Measurements from ENCODE around the gene CD81. TPM values are rescaled to one million over a fixed set of nuclear protein-coding genes. Genes with fewer than 3 reads are reported as not detected.

CD81 gene
- total RNA-seq, 2 experiments from 2014 or later: 190 to 198 TPM

DNA sequence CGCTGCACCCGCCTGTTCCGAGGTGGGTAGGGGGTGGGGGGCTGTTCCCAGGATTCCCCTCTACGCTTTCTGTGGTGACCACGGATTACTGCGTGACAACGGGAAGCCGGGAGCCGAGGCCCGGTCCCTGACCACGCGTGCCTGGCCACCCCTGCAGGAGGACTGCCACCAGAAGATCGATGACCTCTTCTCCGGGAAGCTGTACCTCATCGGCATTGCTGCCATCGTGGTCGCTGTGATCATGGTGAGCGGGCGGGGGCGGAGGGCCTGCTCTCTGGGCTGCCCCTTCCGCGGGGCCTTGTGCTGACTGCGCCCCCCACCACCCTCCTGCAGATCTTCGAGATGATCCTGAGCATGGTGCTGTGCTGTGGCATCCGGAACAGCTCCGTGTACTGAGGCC lies 19.4 kb downstream of the CD81 start:
- CTCF ChIA-PET: no interaction called here
- POLR2A ChIA-PET: no interaction called here

DNA sequence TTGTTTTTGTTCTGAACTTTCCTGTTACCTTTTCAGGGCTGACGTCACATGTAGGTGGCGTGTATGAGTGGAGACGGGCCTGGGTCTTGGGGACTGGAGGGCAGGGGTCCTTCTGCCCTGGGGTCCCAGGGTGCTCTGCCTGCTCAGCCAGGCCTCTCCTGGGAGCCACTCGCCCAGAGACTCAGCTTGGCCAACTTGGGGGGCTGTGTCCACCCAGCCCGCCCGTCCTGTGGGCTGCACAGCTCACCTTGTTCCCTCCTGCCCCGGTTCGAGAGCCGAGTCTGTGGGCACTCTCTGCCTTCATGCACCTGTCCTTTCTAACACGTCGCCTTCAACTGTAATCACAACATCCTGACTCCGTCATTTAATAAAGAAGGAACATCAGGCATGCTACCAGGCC lies 19.9 kb downstream of the CD81 start:
- ChIA-PET POLR2A (no interaction called here), CTCF (no interaction called here)

DNA sequence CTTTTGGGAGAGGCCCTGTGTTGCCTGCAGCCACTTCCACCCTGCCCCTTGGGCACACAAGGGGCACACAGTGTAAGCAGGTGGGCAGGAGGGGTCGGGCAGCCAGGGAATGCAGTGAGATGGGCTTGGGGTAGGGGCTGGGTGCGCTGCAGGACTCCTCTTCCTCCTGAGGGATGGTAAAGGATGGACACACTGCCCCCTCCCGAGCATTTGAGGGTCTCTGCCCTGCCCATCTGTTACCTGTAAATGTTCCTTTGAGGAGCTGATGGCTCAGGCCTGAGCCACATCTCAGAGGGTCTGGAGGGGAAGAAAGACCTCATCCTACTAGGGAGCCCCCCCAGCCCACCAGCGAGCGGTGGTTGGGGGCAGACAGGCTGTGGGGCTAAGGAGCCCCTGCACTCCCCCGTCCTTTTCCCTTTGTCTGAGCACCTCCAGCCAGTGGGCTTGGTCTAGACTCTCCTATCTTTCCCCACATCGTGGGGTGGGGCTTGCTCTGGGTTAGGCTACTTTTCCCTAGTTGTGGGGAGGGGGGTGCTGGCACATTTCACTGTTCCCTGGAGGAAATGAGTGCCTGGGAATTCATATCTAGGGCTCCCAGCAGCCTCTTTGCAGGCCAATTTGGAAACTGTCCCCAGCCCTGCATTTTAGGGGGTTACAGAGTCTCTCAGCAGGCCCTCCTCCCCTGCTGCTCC lies 21.7 kb downstream of the CD81 start:
- CTCF ChIA-PET: interaction anchor here (2.1 to 2.4 kb wide), 2 partner anchors 12 to 94 kb away, joined by 10 to 14 read pairs; no protein-coding TSS in a partner anchor
- POLR2A ChIA-PET: interaction anchor here (0.8 to 2.1 kb wide), 4 partner anchors 11 to 22 kb away, joined by 3 to 9 read pairs (median 4); partner anchors contain the start of gene CD81

DNA sequence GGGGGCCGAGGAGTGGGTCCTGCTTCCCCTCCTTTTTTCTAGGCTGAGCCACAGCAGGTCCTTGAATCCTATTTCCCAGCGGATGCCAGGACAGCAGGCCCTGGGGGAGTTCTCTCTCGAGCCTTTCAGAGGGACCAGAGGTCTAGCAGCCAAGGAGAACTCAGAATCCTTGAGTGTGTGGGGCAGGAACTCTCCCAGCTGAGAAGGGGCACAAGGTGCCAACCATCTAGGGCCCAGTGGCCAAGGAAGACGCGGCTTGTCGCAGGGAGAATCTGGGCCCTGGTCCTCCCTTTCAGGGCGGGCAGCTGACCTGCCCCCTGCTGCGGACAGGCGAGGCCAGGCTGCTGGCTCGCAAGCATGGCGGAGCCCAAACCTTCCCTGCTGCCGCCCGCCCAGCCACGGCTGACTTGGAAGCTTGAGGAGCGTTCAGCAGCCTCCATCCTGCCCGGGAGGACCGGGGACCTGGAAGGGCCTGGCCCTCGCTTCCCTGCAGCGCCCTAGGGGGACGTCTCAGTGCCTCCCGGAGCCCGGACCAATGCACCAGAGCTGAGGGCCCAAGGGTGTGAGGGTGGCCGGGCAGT lies 22.5 kb downstream of the CD81 start:
- POLR2A ChIA-PET: interaction anchor here (1.5 to 2.1 kb wide), 2 partner anchors 12 to 23 kb away, joined by 3 to 9 read pairs; partner anchors contain the start of gene CD81
- CTCF ChIA-PET: interaction anchor here (0.7 to 3.2 kb wide), 6 partner anchors 12 to 95 kb away, joined by 3 to 22 read pairs (median 10); partner anchors contain the start of genes CD81, KCNQ1 and TRPM5

DNA sequence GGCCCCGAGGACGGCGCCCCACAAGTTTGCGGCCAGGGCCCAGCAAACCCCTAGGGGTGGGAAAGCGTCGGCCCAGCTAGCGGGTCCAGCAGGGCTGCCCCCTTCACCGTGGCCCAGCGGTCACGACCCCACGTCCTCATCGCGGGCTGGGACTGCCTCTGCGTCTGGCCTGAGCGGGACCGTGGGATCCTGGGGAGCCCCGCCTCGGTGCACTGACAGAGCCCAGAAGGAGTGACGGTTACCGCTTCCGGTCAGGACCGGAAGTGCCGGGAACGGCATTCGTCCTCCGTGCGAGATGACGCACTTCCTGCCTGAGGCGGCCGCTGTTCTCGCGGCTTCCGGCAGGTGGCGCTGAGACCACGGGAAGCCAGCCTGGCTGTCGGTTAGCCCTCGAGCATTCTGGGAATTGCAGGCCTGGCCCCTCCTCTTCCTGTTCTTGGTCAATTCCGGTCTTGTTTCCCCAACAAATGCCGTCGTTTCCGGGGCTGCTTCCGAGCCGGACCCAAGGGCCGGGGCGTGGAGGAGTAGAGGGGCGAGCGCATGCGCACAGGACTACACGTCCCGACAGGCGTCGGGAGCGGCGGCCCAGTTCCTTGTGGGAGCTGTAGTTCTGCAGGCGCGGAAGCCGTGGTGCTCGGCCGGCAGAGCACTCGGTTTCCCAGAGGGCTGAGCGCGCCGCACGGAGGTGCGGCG lies 23.1 kb downstream of the CD81 start, which contains the start of gene TSSC4:
TSSC4 (plus strand) TSS at position 682 of the 693 bp plus-strand sequence. CDS start 1,884 bp downstream, outside the sequence.
- ChIA-PET CTCF (interaction anchor here (0.7 to 3.2 kb wide), 9 partner anchors 9 to 97 kb away, joined by 3 to 22 read pairs (median 5); partner anchors contain the start of genes CD81, KCNQ1 and TRPM5), POLR2A (interaction anchor here (0.6 to 2.1 kb wide), 7 partner anchors 12 to 493 kb away, joined by 3 to 12 read pairs (median 3); partner anchors contain the start of gene CD81)

- POLR2A ChIA-PET: interaction anchor here (0.6 to 2.1 kb wide), 6 partner anchors 13 to 492 kb away, joined by 3 to 12 read pairs (median 3); partner anchors contain the start of gene CD81
- CTCF ChIA-PET: interaction anchor here (0.7 to 3.2 kb wide), 11 partner anchors 8 to 98 kb away, joined by 3 to 22 read pairs (median 5); partner anchors contain the start of genes CD81, KCNQ1 and TRPM5
Observed at GRCh38 chr11:2400762-2401435, 23.8 kb downstream of the CD81 start.

- CTCF ChIA-PET: interaction anchor here (0.7 to 3.2 kb wide), 5 partner anchors 18 to 99 kb away, joined by 3 to 22 read pairs (median 5); no protein-coding TSS in a partner anchor
- POLR2A ChIA-PET: interaction anchor here (1.7 kb wide), 1 partner anchor 24 kb away, joined by 12 read pairs; the partner anchor contains the start of gene CD81
Observed at GRCh38 chr11:2401436-2401984, 24.4 kb downstream of the CD81 start.

GRCh38 chr11:2402106-2402505 lies 25.0 kb downstream of the CD81 start:
- POLR2A ChIA-PET: interaction anchor here (1.7 kb wide), 1 partner anchor 24 kb away, joined by 12 read pairs; the partner anchor contains the start of gene CD81

DNA sequence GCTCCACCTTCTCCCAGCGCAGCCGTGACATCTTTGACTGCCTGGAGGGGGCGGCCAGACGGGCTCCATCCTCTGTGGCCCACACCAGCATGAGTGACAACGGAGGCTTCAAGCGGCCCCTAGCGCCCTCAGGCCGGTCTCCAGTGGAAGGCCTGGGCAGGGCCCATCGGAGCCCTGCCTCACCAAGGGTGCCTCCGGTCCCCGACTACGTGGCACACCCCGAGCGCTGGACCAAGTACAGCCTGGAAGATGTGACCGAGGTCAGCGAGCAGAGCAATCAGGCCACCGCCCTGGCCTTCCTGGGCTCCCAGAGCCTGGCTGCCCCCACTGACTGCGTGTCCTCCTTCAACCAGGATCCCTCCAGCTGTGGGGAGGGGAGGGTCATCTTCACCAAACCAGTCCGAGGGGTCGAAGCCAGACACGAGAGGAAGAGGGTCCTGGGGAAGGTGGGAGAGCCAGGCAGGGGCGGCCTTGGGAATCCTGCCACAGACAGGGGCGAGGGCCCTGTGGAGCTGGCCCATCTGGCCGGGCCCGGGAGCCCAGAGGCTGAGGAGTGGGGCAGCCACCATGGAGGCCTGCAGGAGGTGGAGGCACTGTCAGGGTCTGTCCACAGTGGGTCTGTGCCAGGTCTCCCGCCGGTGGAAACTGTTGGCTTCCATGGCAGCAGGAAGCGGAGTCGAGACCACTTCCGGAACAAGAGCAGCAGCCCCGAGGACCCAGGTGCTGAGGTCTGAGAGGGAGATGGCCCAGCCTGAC lies 26.0 kb downstream of the CD81 start:
- POLR2A ChIA-PET: no interaction called here

More at GRCh38 chr11:2402106-2402505, 25.0 kb downstream of the CD81 start:
- CTCF ChIA-PET: interaction anchor here (1.2 to 3.2 kb wide), 2 partner anchors 18 to 97 kb away, joined by 5 to 22 read pairs; no protein-coding TSS in a partner anchor

DNA sequence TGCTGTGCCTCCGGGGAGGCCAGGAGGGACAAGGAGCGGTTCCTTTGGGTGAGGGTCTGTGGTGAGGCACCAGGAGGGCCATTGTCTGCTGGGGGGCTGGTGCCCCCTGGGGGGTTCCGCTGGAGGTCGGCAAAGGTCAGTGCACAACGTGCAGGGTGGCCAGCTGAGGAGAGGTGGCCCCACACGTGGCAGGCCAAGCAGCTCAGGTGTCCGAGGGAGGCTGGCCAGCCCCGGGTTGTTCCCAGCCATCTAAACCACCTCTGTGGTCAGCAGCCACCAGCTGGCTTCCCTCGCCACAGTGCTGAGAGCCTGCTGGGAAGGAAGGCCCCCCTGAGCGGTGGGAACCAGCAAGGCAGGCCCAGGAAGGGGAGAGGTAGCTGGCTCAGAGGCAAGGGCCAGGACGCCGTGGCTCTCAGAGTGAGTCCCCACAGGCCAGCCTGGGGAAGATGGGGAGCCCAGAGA lies 27.7 kb downstream of the CD81 start:
- CTCF ChIA-PET: no interaction called here
- POLR2A ChIA-PET: interaction anchor here (1.1 kb wide), 1 partner anchor 100 kb away, joined by 3 read pairs; no protein-coding TSS in a partner anchor

More for the DNA sequence above, 26.0 kb downstream of the CD81 start:
- CTCF ChIA-PET: interaction anchor here (1.2 kb wide), 1 partner anchor 98 kb away, joined by 3 read pairs; no protein-coding TSS in a partner anchor

GRCh38 chr11:2406451-2406850 lies 29.3 kb downstream of the CD81 start:
- POLR2A ChIA-PET: no interaction called here
- CTCF ChIA-PET: no interaction called here

- CTCF ChIA-PET: no interaction called here
- POLR2A ChIA-PET: no interaction called here
Observed at GRCh38 chr11:2406878-2407410, 29.8 kb downstream of the CD81 start.

DNA sequence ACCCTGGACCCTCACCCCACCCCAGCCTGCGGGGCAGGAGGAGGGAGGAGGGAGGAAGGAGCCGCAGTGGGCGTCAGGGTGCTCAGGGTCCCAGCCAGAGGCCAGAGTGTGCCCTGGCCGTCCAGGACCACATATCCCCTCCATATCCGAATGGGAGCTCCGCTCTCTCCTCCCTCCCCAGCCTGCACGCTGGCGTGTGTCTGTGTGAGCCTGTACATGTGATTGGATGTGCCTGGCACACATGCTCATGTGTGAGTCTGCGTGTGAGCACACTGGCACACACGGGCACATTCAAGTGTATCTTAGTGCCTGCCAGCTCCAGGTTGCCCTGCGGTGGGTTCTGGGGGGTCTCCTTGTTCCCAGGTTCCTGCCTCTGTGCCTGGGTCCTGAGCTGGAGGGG lies 31.6 kb downstream of the CD81 start:
- ChIA-PET POLR2A (no interaction called here), CTCF (interaction anchor here (1.2 kb wide), 1 partner anchor 8 kb away, joined by 4 read pairs; the partner anchor contains the start of gene TSSC4)

DNA sequence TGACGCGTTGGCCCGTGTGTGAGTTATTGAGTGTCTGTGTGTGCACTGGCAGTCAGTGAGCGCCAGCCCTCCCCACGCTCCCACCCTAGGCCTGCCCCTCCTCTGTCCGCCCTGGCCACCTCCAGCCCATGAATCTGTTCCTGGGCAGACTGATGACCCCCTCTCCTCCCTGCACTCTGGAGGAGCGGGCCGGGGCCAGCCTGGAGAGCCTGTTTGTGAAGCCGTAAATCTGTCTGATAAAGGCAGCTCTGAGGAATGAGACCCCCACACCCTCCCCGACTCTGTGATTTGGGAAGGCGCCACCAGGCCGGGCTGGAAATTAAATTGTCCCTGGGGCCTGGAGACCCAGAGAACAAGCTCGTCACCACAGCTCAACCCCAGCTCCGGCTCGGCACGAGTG lies 32.0 kb downstream of the CD81 start:
- CTCF ChIA-PET: interaction anchor here (1.2 kb wide), 2 partner anchors 8 to 104 kb away, joined by 3 to 4 read pairs; partner anchors contain the start of gene TSSC4

DNA sequence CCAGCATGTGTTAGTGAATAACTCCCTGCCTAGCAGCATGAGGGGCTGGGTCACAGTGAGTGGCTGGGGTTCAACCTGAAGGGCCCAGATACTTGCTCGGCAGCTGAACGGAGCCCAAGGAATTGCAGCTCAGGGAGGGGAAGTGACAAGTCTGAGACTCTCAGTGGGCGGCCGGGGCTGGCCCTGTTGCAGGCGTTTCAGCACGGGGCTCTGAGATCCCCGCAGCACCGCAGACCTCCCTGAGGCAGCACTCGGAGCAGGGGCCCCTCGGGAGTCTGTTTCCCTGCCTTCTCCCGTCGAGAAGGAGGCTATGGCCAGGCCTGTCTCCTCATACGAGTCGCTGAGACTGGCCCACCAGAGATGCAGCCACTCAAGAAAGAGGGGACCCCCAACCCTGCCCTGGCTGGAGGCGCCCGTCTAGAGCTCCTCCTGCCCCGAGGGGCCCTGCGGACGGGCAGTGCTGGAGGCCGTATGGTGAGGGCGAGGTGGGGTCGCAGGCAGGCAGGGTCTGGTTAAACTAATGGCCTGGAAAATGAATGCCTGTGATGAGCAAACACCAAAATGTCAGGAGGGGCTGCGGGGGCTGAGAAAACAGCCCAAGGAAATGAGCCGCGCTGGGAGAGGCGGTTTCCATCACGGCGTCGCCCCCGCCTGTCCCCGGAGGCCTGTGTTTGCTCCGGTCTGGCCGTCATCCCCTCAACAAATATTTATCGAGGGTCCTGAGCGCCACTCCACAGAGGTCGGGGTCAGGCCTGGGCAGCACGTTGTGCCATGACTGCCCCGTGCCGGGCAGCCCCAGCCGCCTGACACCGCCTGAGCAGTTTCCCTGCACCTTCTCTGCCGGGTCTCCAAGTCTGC lies 32.7 kb downstream of the CD81 start:
- ChIA-PET POLR2A (no interaction called here), CTCF (interaction anchor here (1.2 kb wide), 1 partner anchor 105 kb away, joined by 3 read pairs; no protein-coding TSS in a partner anchor)

More for the DNA sequence above, 32.0 kb downstream of the CD81 start:
- POLR2A ChIA-PET: no interaction called here

- CTCF ChIA-PET: no interaction called here
- POLR2A ChIA-PET: no interaction called here
Observed at GRCh38 chr11:2410616-2411015, 33.5 kb downstream of the CD81 start.
